ENCODE results near the gene ZNF32.
"Not testable (repeated sequence)": the region's sequence is repeated elsewhere in the genome, so short reads cannot be mapped to it uniquely, and the experiment has no call there.

Gene ZNF32

DNA sequence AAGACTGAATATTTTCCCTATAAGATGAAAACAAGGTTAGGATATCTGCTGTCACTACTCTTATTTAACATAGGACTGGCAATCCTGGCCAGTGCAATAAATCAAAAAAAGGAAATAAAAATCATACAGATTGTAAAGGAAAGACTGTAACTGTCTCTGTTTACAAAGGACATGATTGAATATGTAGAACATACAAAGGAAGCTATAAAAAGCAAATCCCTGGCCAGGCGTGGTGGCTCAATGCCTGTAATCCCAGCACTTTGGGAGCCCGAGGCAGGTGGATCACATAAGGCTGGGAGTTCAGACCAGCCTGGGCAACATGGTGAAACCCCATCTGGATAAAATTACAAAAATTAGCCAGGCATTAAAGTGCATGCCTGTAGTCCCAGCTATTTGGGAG, 26.6 kb downstream of the ZNF32 start:
- DNase-seq: no peak

GRCh38 chr10:43619368-43619767, 29.3 kb downstream of the ZNF32 start:
- no peak for DNase-seq

GRCh38 chr10:43616697-43617370, 31.8 kb downstream of the ZNF32 start:
- DNase-seq: no peak

- no peak for DNase-seq
These were observed 38.0 kb downstream of the ZNF32 start for GRCh38 chr10:43610636-43611035.

- no peak for DNase-seq
These were observed 41.5 kb downstream of the ZNF32 start for GRCh38 chr10:43607199-43607573.

- DNase-seq: peak; percentile 58 to 59
These were observed 42.1 kb downstream of the ZNF32 start, which contains the start of gene ZNF485 for GRCh38 chr10:43606323-43607198. Gene ZNF485 (plus strand): TSS chr10:43606438. CDS start chr10:43607051, 613 bp downstream.

- no peak for DNase-seq
These were observed 42.8 kb downstream of the ZNF32 start for GRCh38 chr10:43605850-43606322.

- not testable (repeated sequence) for DNase-seq
These were observed 47.1 kb downstream of the ZNF32 start for GRCh38 chr10:43601576-43601975.

DNA sequence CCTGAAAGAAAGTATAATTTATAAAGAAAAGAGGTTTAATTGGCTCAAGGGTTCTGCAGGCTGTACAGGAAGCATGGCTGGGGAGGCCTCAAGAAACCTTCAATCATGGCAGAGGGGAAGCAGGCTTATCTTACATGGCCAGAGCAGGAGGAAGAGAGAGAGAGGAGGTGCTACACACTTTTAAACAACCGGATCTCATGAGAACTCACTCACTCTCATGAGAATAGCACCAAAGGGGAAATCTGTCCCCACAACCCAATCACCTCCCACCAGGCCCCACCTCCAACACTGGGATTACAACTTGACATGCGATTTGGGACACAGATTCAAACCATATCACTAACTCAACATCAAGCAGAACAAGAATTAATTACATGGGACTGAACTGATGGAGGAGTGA, 49.3 kb downstream of the ZNF32 start:
- DNase-seq: no peak

GRCh38 chr10:43598446-43598845, 50.2 kb downstream of the ZNF32 start:
- no peak for DNase-seq

DNA sequence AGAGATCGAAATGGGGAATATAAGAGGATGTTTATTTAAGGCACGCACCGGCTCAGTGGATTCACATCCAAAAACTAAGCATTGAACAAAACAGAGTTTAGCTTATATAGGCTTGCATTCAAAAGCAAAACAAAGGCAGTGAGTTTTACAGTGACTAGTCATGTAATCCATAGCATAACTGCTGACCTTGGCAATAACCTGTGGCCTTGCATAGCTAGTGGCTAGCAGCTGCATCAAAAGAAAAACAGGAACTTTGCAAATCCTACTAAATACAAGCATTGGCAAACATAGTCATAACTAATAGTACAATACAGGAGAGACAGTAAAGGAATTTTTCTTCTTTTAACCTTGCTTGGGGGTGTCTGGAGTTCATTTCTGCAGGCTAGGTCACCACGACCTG, 52.1 kb downstream of the ZNF32 start:
- DNase-seq: no peak

GRCh38 chr10:43595739-43596298, 52.9 kb downstream of the ZNF32 start:
- DNase-seq: no peak

GRCh38 chr10:43594944-43595589, 53.6 kb downstream of the ZNF32 start:
- no peak for DNase-seq
